Mesenteric fat pad (tissue), 1 donor: ENCODE data around the gene TELO2. TPM values are rescaled to one million over a fixed set of nuclear protein-coding genes. Genes with fewer than 3 reads are reported as not detected.
"Not testable (repeated sequence)": the region's sequence is repeated elsewhere in the genome, so short reads cannot be mapped to it uniquely, and the experiment has no call there.

Experiments
- DNase-seq: peaks from one replicate; pipeline ENCODE4 v3.0.0-alpha.2; 2020; ENCODE audit warnings: low spot score
- total RNA-seq: library from RNA; stranded (reverse); fragmentation: NEBNext Ultra II Directional; extraction: Animal tissue kit (Norgen Biotek cat#: 25700); gene quantifications from one replicate; pipeline ENCODE4 v1.2.1, GENCODE V29; 2021
- donor health status: DM: yes; HTN: yes; CAD: no.

The TELO2 gene
- total RNA-seq, 1 donor from 2014 or later, result 25.7 TPM

GRCh38 chr16:1457489-1458245 is 35.5 kb upstream of the TELO2 start:
- DNase-seq, result no peak

- DNase-seq, result no peak
Observed at GRCh38 chr16:1458336-1458976, 34.7 kb upstream of the TELO2 start.

GRCh38 chr16:1458977-1459341 is 34.2 kb upstream of the TELO2 start:
- no peak for DNase-seq

- no peak for DNase-seq
Observed at GRCh38 chr16:1459967-1460366, 33.2 kb upstream of the TELO2 start.

- DNase-seq, result no peak
Observed at GRCh38 chr16:1460602-1461138, 32.5 kb upstream of the TELO2 start.

- no peak for DNase-seq
Observed at GRCh38 chr16:1461146-1461545, 32.0 kb upstream of the TELO2 start.

- DNase-seq, result no peak
Observed at GRCh38 chr16:1464196-1464893, 28.8 kb upstream of the TELO2 start.

GRCh38 chr16:1464894-1465566 is 28.1 kb upstream of the TELO2 start:
- DNase-seq, result no peak

- DNase-seq, result no peak
Observed at GRCh38 chr16:1465567-1465915, 27.6 kb upstream of the TELO2 start.

GRCh38 chr16:1466054-1466453 is 27.1 kb upstream of the TELO2 start:
- no peak for DNase-seq

GRCh38 chr16:1466968-1467521 is 26.1 kb upstream of the TELO2 start:
- DNase-seq, result no peak

- DNase-seq, result no peak
Observed at GRCh38 chr16:1468426-1468810, 24.7 kb upstream of the TELO2 start.

GRCh38 chr16:1469141-1469540 is 24.0 kb upstream of the TELO2 start:
- not testable (repeated sequence) for DNase-seq

- DNase-seq, result no peak
Observed at GRCh38 chr16:1469693-1470201, 23.4 kb upstream of the TELO2 start.

- no peak for DNase-seq
Observed at GRCh38 chr16:1470481-1471251, 22.5 kb upstream of the TELO2 start.

GRCh38 chr16:1471569-1472194 is 21.5 kb upstream of the TELO2 start:
- no peak for DNase-seq

- no peak for DNase-seq
Observed at GRCh38 chr16:1472974-1473373, 20.2 kb upstream of the TELO2 start.

- no peak for DNase-seq
Observed at GRCh38 chr16:1474082-1474795, 18.9 kb upstream of the TELO2 start.
